ENCODE results near the gene ERMN.

ERMN gene

DNA sequence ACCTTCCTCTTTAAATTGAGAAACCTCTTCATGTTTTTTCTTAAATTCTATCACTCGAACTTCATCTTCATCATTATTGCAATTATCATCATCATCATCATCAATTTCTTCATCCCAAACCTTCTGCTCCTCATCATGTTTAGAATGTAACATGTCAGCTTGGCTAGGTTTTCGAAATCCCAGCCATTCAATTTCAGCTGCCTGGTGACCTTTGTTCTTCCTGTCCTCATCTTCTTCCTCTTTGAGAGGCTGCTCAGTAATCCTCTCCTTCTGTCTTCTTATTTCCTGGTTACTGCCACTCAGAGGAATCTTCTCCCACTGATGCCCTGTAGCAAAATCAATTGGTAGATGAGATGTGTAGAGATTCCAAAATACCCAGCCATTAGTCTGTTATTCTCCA lies 4.2 kb downstream of the ERMN start:
- H3K4me3 ChIP-seq (ENCODE audit: control insufficient read depth, low read depth, low read length) = no peak overlapping the region
- TF ChIP-seq, protein P1, sequence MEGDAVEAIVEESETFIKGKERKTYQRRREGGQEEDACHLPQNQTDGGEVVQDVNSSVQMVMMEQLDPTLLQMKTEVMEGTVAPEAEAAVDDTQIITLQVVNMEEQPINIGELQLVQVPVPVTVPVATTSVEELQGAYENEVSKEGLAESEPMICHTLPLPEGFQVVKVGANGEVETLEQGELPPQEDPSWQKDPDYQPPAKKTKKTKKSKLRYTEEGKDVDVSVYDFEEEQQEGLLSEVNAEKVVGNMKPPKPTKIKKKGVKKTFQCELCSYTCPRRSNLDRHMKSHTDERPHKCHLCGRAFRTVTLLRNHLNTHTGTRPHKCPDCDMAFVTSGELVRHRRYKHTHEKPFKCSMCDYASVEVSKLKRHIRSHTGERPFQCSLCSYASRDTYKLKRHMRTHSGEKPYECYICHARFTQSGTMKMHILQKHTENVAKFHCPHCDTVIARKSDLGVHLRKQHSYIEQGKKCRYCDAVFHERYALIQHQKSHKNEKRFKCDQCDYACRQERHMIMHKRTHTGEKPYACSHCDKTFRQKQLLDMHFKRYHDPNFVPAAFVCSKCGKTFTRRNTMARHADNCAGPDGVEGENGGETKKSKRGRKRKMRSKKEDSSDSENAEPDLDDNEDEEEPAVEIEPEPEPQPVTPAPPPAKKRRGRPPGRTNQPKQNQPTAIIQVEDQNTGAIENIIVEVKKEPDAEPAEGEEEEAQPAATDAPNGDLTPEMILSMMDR (conservative IDR thresholded peaks at IDR 0.05; ENCODE audit: control insufficient read depth, insufficient read depth, low read depth, low read length) = no peak
- no peak for DNase-seq (ENCODE audit: low read depth)

DNA sequence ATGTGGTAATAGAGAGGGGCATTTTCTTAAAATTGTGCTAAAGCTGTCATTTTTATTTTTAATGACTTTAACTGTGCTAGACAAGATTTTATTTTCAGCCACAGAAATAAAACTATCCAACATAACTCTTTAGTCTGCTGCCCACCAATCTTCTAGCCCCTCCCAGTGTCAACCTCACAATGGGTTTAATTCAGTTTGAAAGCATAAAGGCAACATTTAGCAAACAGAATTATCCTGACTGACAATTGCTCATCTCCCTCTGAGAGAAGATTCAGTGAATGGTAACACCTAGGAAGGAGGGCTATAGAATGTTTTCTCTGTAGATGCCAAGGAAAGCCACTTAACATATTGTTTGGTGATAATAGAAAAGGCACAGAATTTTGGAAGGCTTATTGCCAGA lies 5.2 kb downstream of the ERMN start:
- TF ChIP-seq, protein P1 (conservative IDR thresholded peaks at IDR 0.05; ENCODE audit: control insufficient read depth, insufficient read depth, low read depth, low read length) = no peak

DNA sequence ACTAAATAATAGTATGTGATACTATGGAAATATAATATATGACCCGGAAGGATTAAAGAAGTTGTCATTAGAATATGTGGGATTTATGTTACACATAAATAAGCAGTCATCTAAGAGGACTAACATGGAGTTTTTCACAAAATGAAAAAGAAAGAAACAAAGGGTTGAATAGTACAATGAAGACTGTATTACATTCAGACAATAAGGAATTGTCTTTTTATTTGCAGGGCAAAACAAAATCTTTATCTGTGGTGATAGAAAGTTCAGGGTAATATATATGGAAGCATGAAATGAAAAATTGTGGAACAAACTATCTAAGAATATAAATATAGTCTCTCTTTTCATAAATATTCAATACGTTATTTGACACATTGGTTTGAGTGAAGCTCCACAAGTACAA lies 5.8 kb downstream of the ERMN start:
- TF ChIP-seq, protein P1 (conservative IDR thresholded peaks at IDR 0.05; ENCODE audit: control insufficient read depth, insufficient read depth, low read depth, low read length) = no peak
- no peak overlapping the region for H3K4me3 ChIP-seq (ENCODE audit: control insufficient read depth, low read depth, low read length)
- no peak for DNase-seq (ENCODE audit: low read depth)

More for the DNA sequence above, 5.2 kb downstream of the ERMN start:
- no peak overlapping the region for H3K4me3 ChIP-seq (ENCODE audit: control insufficient read depth, low read depth, low read length)
- no peak for DNase-seq (ENCODE audit: low read depth)

DNA sequence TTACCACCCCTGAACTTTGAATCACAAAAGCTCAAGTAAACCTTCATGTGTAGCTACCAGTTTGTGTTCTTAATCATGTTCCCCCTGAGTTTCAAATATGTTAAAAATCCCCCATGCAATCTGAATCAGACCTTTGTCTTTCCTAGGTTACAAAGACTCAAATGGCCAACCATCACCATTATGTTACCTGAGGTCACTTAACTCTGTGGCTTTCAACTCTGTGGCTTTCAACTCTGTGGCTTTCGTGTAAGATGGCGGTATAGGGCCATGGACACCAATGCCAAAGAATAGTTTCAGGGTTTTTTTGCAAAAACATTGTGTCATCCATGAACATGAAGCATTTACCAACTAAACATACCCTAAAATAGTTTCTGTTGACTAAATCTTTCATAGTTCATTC lies 6.7 kb downstream of the ERMN start:
- no peak overlapping the region for H3K4me3 ChIP-seq (ENCODE audit: control insufficient read depth, low read depth, low read length)
- TF ChIP-seq, protein P1 (conservative IDR thresholded peaks at IDR 0.05; ENCODE audit: control insufficient read depth, insufficient read depth, low read depth, low read length) = no peak
- no peak for DNase-seq (ENCODE audit: low read depth)

DNA sequence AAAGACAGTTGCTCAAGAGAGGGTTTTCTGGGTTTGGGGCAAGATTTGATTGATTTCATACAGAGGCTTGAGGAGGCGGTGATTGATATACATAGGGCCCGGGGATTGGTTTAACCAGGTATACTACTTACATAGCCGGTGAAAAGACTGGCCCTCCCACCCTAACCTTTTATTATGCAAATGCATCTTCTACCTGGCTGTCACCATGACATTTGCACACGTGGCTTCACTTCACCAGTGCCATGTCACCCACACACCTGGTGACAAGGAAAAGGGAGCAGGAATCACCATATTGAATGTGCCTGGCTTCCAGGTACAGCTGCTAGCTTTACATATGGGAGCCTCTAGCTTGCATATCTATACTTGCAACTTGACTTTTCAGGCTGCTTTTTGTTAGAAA lies 9.7 kb downstream of the ERMN start:
- TF ChIP-seq, protein P1 (conservative IDR thresholded peaks at IDR 0.05; ENCODE audit: control insufficient read depth, insufficient read depth, low read depth, low read length) = no peak
- no peak for DNase-seq (ENCODE audit: low read depth)
- no peak overlapping the region for H3K4me3 ChIP-seq (ENCODE audit: control insufficient read depth, low read depth, low read length)

DNA sequence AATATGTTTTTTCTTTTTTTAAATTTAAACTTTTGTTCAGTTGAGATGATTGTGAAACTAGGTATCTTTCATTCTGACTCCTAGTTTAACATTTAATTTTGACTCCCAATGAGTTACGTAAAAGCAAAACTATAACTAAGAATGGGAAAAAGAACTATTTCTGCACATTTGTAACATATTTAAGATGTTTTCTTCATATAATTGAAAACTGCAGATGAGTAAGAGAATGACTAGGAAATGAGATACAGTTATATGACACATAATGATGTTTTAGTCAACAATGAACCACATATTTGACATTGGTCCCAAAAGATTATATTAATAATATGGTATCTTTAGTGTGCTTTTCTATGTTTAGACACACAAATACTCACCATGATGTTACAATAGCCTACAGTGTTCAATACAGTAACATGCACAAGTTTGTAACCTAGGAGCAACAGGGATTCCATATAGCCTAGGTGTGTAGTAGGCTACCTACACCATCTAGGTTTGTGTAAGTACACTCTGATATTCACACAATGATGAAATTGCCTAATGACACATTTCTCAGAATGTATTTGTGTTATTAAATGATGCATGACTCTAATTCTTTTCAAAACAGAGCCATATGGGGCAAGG lies 12.6 kb downstream of the ERMN start:
- H3K4me3 ChIP-seq (ENCODE audit: control insufficient read depth, low read depth, low read length) = no peak overlapping the region
- TF ChIP-seq, protein P1 (conservative IDR thresholded peaks at IDR 0.05; ENCODE audit: control insufficient read depth, insufficient read depth, low read depth, low read length) = no peak
- DNase-seq (ENCODE audit: low read depth) = peak; percentile 53

DNA sequence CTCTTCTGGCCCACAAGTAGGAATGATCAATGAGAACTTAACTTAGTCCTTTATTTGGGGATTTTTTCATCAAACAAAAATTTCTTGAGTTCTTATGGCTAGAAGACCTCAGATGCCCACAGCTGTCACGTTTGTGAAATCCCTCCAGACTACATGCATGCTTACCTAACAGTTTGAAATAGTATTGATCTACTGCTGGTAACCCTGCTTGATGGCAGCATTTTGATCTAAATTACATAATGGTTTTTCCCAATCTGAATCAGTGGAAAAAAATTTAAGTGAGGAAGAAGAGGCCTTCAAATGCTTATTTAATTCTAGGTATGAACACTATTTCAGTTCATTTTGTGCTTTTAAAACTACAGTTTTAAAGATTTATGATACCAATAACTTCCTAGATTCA lies 13.9 kb downstream of the ERMN start:
- no peak overlapping the region for H3K4me3 ChIP-seq (ENCODE audit: control insufficient read depth, low read depth, low read length)
- no peak for DNase-seq (ENCODE audit: low read depth)
- TF ChIP-seq, protein P1 (conservative IDR thresholded peaks at IDR 0.05; ENCODE audit: control insufficient read depth, insufficient read depth, low read depth, low read length) = no peak
